Measurements from ENCODE around the gene FZD10. TPM values are rescaled to one million over a fixed set of nuclear protein-coding genes. Genes with fewer than 3 reads are reported as not detected.

Gene FZD10
- total RNA-seq, 2 donors from 2014 or later, result under 0.01 to 0.52 TPM

GRCh38 chr12:130141901-130142683 is 20.2 kb upstream of the FZD10 start:
- Histone ChIP-seq H3K36me3 (replicated peaks in 1 of 2; ENCODE audit: insufficient read depth in 1 of 2, low read depth in 2 of 2) (no peaks in the 10 kb centered on the region), H3K4me1 (no peaks in the 10 kb centered on the region), H3K27me3 (no peaks in the 10 kb centered on the region), H3K9me3 (no peaks in the 10 kb centered on the region), H3K27ac (no peak overlapping the region), H3K4me3 (no peak overlapping the region)
- intact Hi-C loops (cut with DNase I), result no loop called here
- TF ChIP-seq CTCF (IDR thresholded peaks at IDR 0.05) (no peak), POLR2A (IDR thresholded peaks at IDR 0.05) (no peak)
- ATAC-seq (no peak), DNase-seq (no peak)
- WGBS, 2 donors, result 70 to 72% methylated on average over 13 to 18 of the region's 18 CpGs

- Histone ChIP-seq H3K27ac (no peak overlapping the region), H3K36me3 (replicated peaks in 1 of 2; ENCODE audit: insufficient read depth in 1 of 2, low read depth in 2 of 2) (no peaks in the 10 kb centered on the region), H3K27me3 (no peaks in the 10 kb centered on the region), H3K9me3 (no peaks in the 10 kb centered on the region), H3K4me3 (no peak overlapping the region), H3K4me1 (no peaks in the 10 kb centered on the region)
- intact Hi-C loops (cut with DNase I), result no loop called here
- WGBS, 2 donors, result 72 to 86% methylated on average over 10 to 14 of the region's 14 CpGs
- no peak for DNase-seq
- ATAC-seq, result no peak
- no peak for TF ChIP-seq CTCF (IDR thresholded peaks at IDR 0.05)
- no peak for TF ChIP-seq POLR2A (IDR thresholded peaks at IDR 0.05)
Observed at GRCh38 chr12:130142736-130143135, 19.5 kb upstream of the FZD10 start.

- no peaks in the 10 kb centered on the region for H3K27me3 ChIP-seq
- DNase-seq, result no peak
- no peak for ATAC-seq
- H3K4me3 ChIP-seq, result no peak overlapping the region
- no peaks in the 10 kb centered on the region for H3K9me3 ChIP-seq
- TF ChIP-seq CTCF (IDR thresholded peaks at IDR 0.05), result no peak
- no peak for TF ChIP-seq POLR2A (IDR thresholded peaks at IDR 0.05)
- H3K4me1 ChIP-seq, result no peaks in the 10 kb centered on the region
- 72 to 78% methylated on average over 9 of the region's 9 CpGs for WGBS, 2 donors
- no peak overlapping the region for H3K27ac ChIP-seq
- no peaks in the 10 kb centered on the region for H3K36me3 ChIP-seq (replicated peaks in 1 of 2; ENCODE audit: insufficient read depth in 1 of 2, low read depth in 2 of 2)
- intact Hi-C loops (cut with DNase I), result no loop called here
Observed at GRCh38 chr12:130143136-130143535, 19.1 kb upstream of the FZD10 start.

GRCh38 chr12:130144256-130144655 is 18.0 kb upstream of the FZD10 start:
- Histone ChIP-seq H3K27me3 (no peaks in the 10 kb centered on the region), H3K27ac (no peak overlapping the region), H3K4me1 (no peaks in the 10 kb centered on the region), H3K36me3 (replicated peaks in 1 of 2; ENCODE audit: insufficient read depth in 1 of 2, low read depth in 2 of 2) (no peaks in the 10 kb centered on the region), H3K9me3 (no peaks in the 10 kb centered on the region), H3K4me3 (no peak overlapping the region)
- intact Hi-C loops (cut with DNase I), result no loop called here
- no peak for TF ChIP-seq CTCF (IDR thresholded peaks at IDR 0.05)
- TF ChIP-seq POLR2A (IDR thresholded peaks at IDR 0.05), result no peak
- WGBS, 2 donors, result 85 to 89% methylated on average over 10 of the region's 10 CpGs
- ATAC-seq (no peak), DNase-seq (no peak)

- Histone ChIP-seq H3K4me3 (no peak overlapping the region), H3K9me3 (no peaks in the 10 kb centered on the region), H3K27me3 (no peaks in the 10 kb centered on the region), H3K4me1 (no peaks in the 10 kb centered on the region), H3K36me3 (replicated peaks in 1 of 2; ENCODE audit: insufficient read depth in 1 of 2, low read depth in 2 of 2) (no peaks in the 10 kb centered on the region), H3K27ac (no peak overlapping the region)
- 61 to 63% methylated on average over 13 of the region's 13 CpGs for WGBS, 2 donors
- DNase-seq (no peak), ATAC-seq (no peak)
- TF ChIP-seq CTCF (IDR thresholded peaks at IDR 0.05), result no peak
- TF ChIP-seq POLR2A (IDR thresholded peaks at IDR 0.05), result no peak
- intact Hi-C loops (cut with DNase I), result no loop called here
Observed at GRCh38 chr12:130145731-130146130, 16.5 kb upstream of the FZD10 start.

Measured in body of pancreas (tissue), 4 donors.